Activated CD4-positive, alpha-beta T cell treated with anti-CD3 and anti-CD28 coated beads, Interleukin-2, amount 10 ng/mL, durations not matched to agents 24 days and 14 days (primary cell): ENCODE measurements around the gene MYOZ3. TPM values are rescaled to one million over a fixed set of nuclear protein-coding genes. Genes with fewer than 3 reads are reported as not detected.
A peak's percentile ranks its signal among the peaks of the same experiment; 100 is the strongest.

ENCODE experiments used
- DNase-seq: peaks from one replicate; pipeline ENCODE4 v3.0.0; 2022
- H3K27ac Mint-ChIP-seq: one replicate; pipeline ENCODE4 v1.8.0; 2022; ENCODE audit warnings: mild to moderate bottlenecking, mixed read lengths
- H3K27me3 Mint-ChIP-seq: one replicate; pipeline ENCODE4 v1.8.0; 2022; ENCODE audit warnings: mixed read lengths
- H3K36me3 Mint-ChIP-seq: one replicate; pipeline ENCODE4 v1.8.0; 2022; ENCODE audit warnings: low read depth, mild to moderate bottlenecking, mixed read lengths
- H3K4me1 Mint-ChIP-seq: one replicate; pipeline ENCODE4 v1.8.0; 2021; ENCODE audit warnings: mixed read lengths
- H3K4me3 Mint-ChIP-seq: one replicate; pipeline ENCODE4 v1.8.0; 2022; ENCODE audit warnings: mild to moderate bottlenecking, moderate library complexity, mixed read lengths
- H3K9me3 Mint-ChIP-seq: one replicate; pipeline ENCODE4 v1.8.0; 2021; ENCODE audit warnings: mixed read lengths
- intact Hi-C: fragments of 100-400 bp; cut with micrococcal nuclease; formaldehyde crosslinking; loops from one replicate; pipeline ENCODE4 v1.15.1; 2023
- total RNA-seq: library from RNA; stranded (reverse); gene quantifications from 2 replicates; pipeline ENCODE4 v1.2.3, GENCODE V29; 2022

The MYOZ3 gene
- total RNA-seq, 1 donor from 2014 or later = 0.07 TPM

DNA sequence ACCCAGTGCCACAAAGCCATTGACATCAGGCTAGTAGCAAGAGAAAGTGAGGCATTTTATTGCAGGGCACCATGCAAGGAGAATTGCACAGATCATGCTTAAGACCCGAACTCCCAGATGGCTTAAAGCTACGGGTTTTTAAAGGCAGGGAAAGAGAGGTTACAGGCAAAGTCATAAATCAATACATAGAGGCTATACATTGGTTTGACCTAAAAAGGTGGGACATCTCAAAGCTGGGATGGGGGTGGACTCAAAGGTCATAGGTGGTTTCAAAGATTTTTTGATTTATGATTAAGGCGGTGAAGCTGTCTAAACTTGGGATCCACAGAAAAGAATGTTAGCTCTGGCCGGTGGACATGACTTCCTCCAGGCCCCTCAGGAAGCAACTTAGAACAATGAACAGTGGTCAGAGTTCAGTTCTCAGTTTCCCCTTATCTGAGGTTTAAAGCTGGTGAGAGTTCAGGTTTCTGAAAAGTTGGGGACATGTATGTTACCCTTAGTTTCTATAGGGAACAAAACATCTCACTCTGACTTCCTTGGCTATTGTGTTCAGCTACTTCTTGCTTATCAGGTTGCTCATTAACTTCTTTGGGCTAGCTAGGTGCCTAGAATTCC lies 45.8 kb downstream of the MYOZ3 start:
- Mint-ChIP-seq H3K27me3 (no peaks in the 10 kb centered on the region), H3K4me3 (no peak overlapping the region), H3K4me1 (no peaks in the 10 kb centered on the region), H3K36me3 (peaks cover 19% of the 10 kb centered on the region), H3K27ac (no peak overlapping the region), H3K9me3 (no peaks in the 10 kb centered on the region)
- intact Hi-C loops = no loop called here
- DNase-seq = peak; percentile 42

DNA sequence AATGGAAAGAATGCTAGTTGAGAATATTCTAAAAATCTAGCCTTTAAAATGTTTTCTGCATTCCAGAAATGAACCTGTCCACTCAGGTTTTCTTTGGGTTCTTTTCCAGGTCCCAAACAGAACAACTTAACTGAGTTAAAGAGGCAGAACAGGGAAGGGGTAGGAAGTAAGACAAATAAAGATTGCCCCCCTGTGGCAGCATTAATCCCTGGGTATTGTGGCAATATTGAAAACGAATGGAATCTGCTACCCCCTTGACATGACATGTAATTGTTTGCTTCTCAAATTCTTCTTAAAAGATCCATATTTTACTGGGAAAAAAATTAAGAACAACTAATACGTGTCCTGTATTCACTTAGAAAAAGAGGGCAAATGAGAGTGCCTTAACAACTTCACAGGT lies 49.1 kb downstream of the MYOZ3 start:
- H3K27ac Mint-ChIP-seq = no peak overlapping the region
- no peak for DNase-seq
- no peaks in the 10 kb centered on the region for H3K4me1 Mint-ChIP-seq
- H3K27me3 Mint-ChIP-seq = no peaks in the 10 kb centered on the region
- H3K4me3 Mint-ChIP-seq = no peak overlapping the region
- intact Hi-C loops = no loop called here
- peaks cover 27% of the 10 kb centered on the region for H3K36me3 Mint-ChIP-seq
- H3K9me3 Mint-ChIP-seq = no peaks in the 10 kb centered on the region

DNA sequence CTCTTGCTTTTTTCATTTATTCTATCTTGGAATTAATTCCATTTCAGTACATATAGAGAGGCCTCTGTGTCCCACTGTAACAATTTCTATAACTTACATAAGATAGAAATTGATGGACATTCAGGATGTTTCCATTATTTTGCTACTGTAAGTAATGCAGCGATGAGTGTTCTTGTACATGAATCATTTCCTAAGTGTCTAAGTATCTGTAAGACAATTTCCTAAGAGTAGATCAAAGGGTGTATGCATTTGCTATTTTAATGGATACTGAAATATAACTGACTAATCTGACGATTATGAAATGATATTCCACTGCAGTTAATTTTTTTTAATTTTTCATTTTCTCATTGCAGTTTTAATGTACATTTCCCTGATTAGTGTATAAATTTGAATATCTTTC lies 62.8 kb downstream of the MYOZ3 start:
- Mint-ChIP-seq H3K4me3 (no peak overlapping the region), H3K36me3 (peaks cover 50% of the 10 kb centered on the region), H3K27ac (no peak overlapping the region), H3K4me1 (no peaks in the 10 kb centered on the region), H3K9me3 (no peaks in the 10 kb centered on the region), H3K27me3 (no peaks in the 10 kb centered on the region)
- no peak for DNase-seq
- intact Hi-C loops = no loop called here

Other genes starting within 250 kb of the MYOZ3 start
- gene CD74, start 248.3 kb upstream of the MYOZ3 start, total RNA-seq = 322 and 325 TPM in 2 replicates
- gene RPS14, start 211.5 kb upstream of the MYOZ3 start, total RNA-seq = 2,567 and 2,587 TPM in 2 replicates
- gene NDST1, start 153.1 kb upstream of the MYOZ3 start, total RNA-seq = 2.8 and 3.9 TPM in 2 replicates
- gene SYNPO, start 20.6 kb upstream of the MYOZ3 start, total RNA-seq = not detected in 2 replicates
- 69.6 and 78.4 TPM in 2 replicates for gene RBM22, start 39.8 kb downstream of the MYOZ3 start, total RNA-seq
- gene DCTN4, start 97.8 kb downstream of the MYOZ3 start, total RNA-seq = 43.9 and 44.8 TPM in 2 replicates
- 13.8 and 16.6 TPM in 2 replicates for gene SMIM3, start 117.5 kb downstream of the MYOZ3 start, total RNA-seq
- 0.91 and 1.2 TPM in 2 replicates for gene IRGM, start 185.3 kb downstream of the MYOZ3 start, total RNA-seq
- gene ZNF300, start 243.7 kb downstream of the MYOZ3 start, total RNA-seq = 0.47 and 0.54 TPM in 2 replicates